PFSK-1 (cell line): ENCODE measurements around the gene NFIX.

Source experiments
- FOXP2 ChIP-seq: optimal IDR thresholded peaks from 2 replicates; pipeline ENCODE3; 2011; ENCODE audit warnings: borderline replicate concordance, control low read depth, inconsistent platforms; ENCODE audit not compliant: insufficient read depth; ENCODE audit errors: extremely low read length, extremely low read depth
- POLR2AphosphoS5 ChIP-seq: IDR thresholded peaks from 2 replicates; pipeline ENCODE4 v1.6.1; 2012; ENCODE audit warnings: low read depth, mild to moderate bottlenecking, control low read depth, low read length, moderate library complexity
- SIN3A ChIP-seq: IDR thresholded peaks from 2 replicates; pipeline ENCODE4 v1.6.1; 2012; ENCODE audit warnings: mild to moderate bottlenecking, low read length, moderate library complexity, borderline replicate concordance; ENCODE audit not compliant: insufficient read depth
- TAF1 ChIP-seq: IDR thresholded peaks from 2 replicates; pipeline ENCODE4 v1.6.1; 2012; ENCODE audit warnings: low read length, control low read depth, borderline replicate concordance; ENCODE audit not compliant: insufficient read depth
- TF ChIP-seq, protein P1 (sequence below), 2 experiments: IDR thresholded peaks; 2 replicates each; pipeline versions ENCODE4 v1.6.1 to v1.8.0; 2011 to 2012; ENCODE audit warnings: low read depth in 2 of 2, low read length in 2 of 2, control low read depth in 1 of 2, inconsistent platforms in 1 of 2, mild to moderate bottlenecking in 1 of 2, moderate library complexity in 1 of 2; ENCODE audit not compliant: insufficient read depth in 1 of 2

The NFIX gene

DNA sequence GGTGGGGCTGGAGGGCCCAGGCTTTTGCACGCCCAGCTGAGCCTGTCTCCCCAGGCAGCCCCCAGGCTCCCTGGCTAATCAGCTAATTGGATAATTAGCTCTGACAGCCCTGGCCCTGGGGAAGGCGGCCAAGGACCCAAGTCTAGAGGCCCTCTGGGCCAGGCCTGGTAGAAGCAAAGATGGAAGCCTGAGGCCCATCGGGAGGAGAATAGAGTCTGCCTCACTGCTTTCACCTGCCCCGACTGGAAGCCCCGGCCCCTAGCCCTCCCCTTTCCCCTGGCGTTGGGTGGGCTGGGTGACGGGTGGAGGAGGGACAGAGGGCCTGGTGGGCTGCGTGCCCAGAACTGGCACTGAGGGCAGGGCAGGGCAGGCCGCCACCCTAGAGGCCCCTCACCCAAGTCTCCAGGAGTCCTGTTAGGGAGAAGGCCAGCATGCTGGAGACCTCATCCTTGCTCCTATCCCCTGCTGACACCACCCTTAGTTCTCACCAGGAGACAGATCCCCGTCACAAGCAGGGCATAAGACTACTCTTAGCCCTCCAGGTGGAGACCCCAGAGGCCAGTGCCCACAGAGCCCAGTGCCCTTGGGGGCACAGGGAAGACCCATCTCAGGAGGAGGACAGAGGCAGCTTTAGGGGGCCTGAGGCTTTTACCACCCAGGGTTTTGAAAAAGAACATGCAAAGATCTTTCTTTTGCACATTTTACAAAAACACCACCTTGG is 95.4 kb downstream of the NFIX start:
- TF ChIP-seq, protein P1, sequence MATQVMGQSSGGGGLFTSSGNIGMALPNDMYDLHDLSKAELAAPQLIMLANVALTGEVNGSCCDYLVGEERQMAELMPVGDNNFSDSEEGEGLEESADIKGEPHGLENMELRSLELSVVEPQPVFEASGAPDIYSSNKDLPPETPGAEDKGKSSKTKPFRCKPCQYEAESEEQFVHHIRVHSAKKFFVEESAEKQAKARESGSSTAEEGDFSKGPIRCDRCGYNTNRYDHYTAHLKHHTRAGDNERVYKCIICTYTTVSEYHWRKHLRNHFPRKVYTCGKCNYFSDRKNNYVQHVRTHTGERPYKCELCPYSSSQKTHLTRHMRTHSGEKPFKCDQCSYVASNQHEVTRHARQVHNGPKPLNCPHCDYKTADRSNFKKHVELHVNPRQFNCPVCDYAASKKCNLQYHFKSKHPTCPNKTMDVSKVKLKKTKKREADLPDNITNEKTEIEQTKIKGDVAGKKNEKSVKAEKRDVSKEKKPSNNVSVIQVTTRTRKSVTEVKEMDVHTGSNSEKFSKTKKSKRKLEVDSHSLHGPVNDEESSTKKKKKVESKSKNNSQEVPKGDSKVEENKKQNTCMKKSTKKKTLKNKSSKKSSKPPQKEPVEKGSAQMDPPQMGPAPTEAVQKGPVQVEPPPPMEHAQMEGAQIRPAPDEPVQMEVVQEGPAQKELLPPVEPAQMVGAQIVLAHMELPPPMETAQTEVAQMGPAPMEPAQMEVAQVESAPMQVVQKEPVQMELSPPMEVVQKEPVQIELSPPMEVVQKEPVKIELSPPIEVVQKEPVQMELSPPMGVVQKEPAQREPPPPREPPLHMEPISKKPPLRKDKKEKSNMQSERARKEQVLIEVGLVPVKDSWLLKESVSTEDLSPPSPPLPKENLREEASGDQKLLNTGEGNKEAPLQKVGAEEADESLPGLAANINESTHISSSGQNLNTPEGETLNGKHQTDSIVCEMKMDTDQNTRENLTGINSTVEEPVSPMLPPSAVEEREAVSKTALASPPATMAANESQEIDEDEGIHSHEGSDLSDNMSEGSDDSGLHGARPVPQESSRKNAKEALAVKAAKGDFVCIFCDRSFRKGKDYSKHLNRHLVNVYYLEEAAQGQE (IDR thresholded peaks at IDR 0.05; ENCODE audit: insufficient read depth in 1 of 2, low read depth in 2 of 2, low read length in 2 of 2): no peak
- no peak for TF ChIP-seq SIN3A
- TF ChIP-seq TAF1: no peak
- no peak for TF ChIP-seq FOXP2
- TF ChIP-seq POLR2AphosphoS5: no peak

DNA sequence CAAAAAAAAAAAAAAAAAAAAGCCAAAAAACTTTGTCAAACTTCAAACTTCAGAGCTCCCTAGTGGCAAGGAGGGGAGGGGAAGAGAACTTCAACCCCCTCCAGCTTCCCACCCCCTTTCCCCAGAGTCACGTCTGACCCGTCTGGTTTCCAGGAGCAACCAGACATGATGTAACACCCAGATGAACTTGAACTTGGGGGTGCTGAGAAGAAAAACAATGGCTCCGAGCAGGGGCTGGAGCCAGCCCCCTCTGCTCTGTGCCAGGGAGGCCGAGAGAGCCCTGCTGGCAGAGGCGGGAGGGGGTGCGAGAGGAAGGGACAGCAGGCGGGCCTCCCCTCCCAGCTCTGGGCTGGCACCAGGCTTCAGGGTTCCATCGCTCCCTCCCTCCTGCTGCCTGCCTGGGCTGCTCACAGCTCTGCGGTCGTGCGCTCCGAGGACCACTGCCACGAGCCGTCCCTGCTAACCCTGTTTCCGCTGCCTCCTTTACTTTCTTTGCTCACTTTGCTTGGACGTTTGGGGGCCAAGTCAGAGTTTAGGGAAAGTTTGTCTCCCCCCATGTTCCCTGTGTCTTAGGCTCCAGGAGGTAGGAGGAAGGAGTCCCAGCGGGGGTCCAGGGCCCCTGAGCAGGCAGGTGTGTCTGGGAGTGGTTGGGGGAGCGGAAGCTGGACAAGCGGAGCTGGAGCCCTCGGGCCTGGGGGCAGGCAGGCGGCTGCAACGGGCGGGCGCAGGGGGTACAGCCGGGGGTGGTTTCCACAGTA is 96.3 kb downstream of the NFIX start:
- TF ChIP-seq FOXP2 (no peak), POLR2AphosphoS5 (no peak), TAF1 (no peak), SIN3A (no peak)
- TF ChIP-seq, protein P1 (IDR thresholded peaks at IDR 0.05; ENCODE audit: insufficient read depth in 1 of 2, low read depth in 2 of 2, low read length in 2 of 2): no peak

DNA sequence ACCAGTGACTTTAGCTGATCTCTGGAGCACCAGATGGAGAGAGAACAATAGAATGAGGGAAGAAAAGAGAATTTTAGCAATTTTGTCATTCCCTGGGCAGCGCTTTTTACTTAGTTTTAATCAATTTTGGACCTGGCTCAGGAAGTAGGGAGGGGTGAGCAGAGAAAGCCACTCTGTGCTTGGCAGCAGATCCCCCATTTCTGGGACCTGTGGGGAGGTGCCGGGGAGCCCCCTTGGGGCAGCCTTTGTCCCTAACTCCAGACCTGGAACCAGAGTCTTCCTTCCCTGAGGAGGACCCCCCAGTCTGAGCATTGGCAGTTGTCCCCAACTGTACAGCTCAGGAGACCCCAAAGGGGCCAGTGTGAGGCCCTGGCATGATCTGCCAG is 96.9 kb downstream of the NFIX start:
- TF ChIP-seq POLR2AphosphoS5 (no peak), TAF1 (no peak), SIN3A (no peak), FOXP2 (no peak)
- TF ChIP-seq, protein P1 (IDR thresholded peaks at IDR 0.05; ENCODE audit: insufficient read depth in 1 of 2, low read depth in 2 of 2, low read length in 2 of 2): no peak

GRCh38 chr19:13092606-13093235 is 97.4 kb downstream of the NFIX start:
- TF ChIP-seq FOXP2 (no peak), POLR2AphosphoS5 (no peak), TAF1 (no peak), SIN3A (no peak)
- TF ChIP-seq, protein P1 (IDR thresholded peaks at IDR 0.05; ENCODE audit: insufficient read depth in 1 of 2, low read depth in 2 of 2, low read length in 2 of 2): no peak
